Fibroblast of lung (primary cell): Measurements from ENCODE around the gene REXO2. TPM values are rescaled to one million over a fixed set of nuclear protein-coding genes. Genes with fewer than 3 reads are reported as not detected.

Experiments used
- DNase-seq, 2 donors: peaks; one replicate each; pipeline versions ENCODE4 v3.0.0 to v3.0.0-alpha.2; 2010; ENCODE audit warnings: low read depth in 2 of 2
- H2AFZ ChIP-seq: 2 replicates; pipeline ENCODE4 v1.5.1; 2012; ENCODE audit warnings: low read length, control low read depth, inconsistent platforms
- H3K27ac ChIP-seq: 2 replicates; pipeline ENCODE4 v1.5.1; 2011; ENCODE audit warnings: low read length, control low read depth; ENCODE audit not compliant: insufficient read depth
- H3K27me3 ChIP-seq: 2 replicates; pipeline ENCODE4 v1.5.1; 2011; ENCODE audit warnings: mild to moderate bottlenecking, low read length; ENCODE audit not compliant: control insufficient read depth, insufficient read depth
- H3K36me3 ChIP-seq: 2 replicates; pipeline ENCODE4 v1.5.1; 2011; ENCODE audit warnings: low read length; ENCODE audit not compliant: control insufficient read depth, insufficient read depth
- H3K4me1 ChIP-seq: 2 replicates; pipeline ENCODE4 v1.5.1; 2011; ENCODE audit warnings: low read length; ENCODE audit not compliant: control insufficient read depth, insufficient read depth; ENCODE audit errors: extremely low read depth
- H3K4me2 ChIP-seq: 2 replicates; pipeline ENCODE4 v1.5.1; 2011; ENCODE audit warnings: low read length, control low read depth; ENCODE audit not compliant: insufficient read depth; ENCODE audit errors: extremely low read depth
- H3K4me3 ChIP-seq, 4 experiments: fragments of 200-600 bp in 1 of 4; sonication (generic) in 1 of 4; replicated peaks in 1 of 4; 2 replicates each; pipeline ENCODE4 v1.5.1; 2011 to 2016; ENCODE audit warnings: low read length in 4 of 4, low read depth in 3 of 4, mild to moderate bottlenecking in 3 of 4, control low read depth in 2 of 4, inconsistent platforms in 1 of 4, mixed read lengths in 1 of 4; ENCODE audit not compliant: insufficient read depth in 1 of 4; ENCODE audit errors: control extremely low read depth in 1 of 4
- H3K79me2 ChIP-seq: 2 replicates; pipeline ENCODE4 v1.5.1; 2012; ENCODE audit warnings: mild to moderate bottlenecking, low read length, inconsistent platforms; ENCODE audit not compliant: control insufficient read depth, insufficient read depth
- H3K9ac ChIP-seq: 2 replicates; pipeline ENCODE4 v1.5.1; 2011; ENCODE audit warnings: mild to moderate bottlenecking, low read length, control low read depth; ENCODE audit not compliant: insufficient read depth
- H3K9me3 ChIP-seq: 2 replicates; pipeline ENCODE4 v1.5.1; 2012; ENCODE audit warnings: low read depth, low read length; ENCODE audit not compliant: control insufficient read depth, insufficient read depth
- H4K20me1 ChIP-seq: 2 replicates; pipeline ENCODE4 v1.5.1; 2011; ENCODE audit warnings: low read length; ENCODE audit not compliant: control insufficient read depth, insufficient read depth; ENCODE audit errors: extremely low read depth
- EZH2 ChIP-seq: IDR thresholded peaks from 2 replicates; pipeline ENCODE4 v1.5.1; 2012; ENCODE audit warnings: low read length, control low read depth, mild to moderate bottlenecking; ENCODE audit errors: missing control alignments
- polyA plus RNA-seq, 2 donors: library from polyadenylated mRNA; depleted of rRNA in 1 of 2; stranded (reverse) in 1 of 2; unstranded in 1 of 2; fragments of >200 nt; gene quantifications; 2 replicates each; pipeline ENCODE4 v1.2.1, GENCODE V29; 2011 to 2012; ENCODE audit warnings: missing spikeins in 1 of 2
- total RNA-seq: library from RNA; depleted of rRNA; stranded (reverse); fragments of >200 nt; gene quantifications from 2 replicates; pipeline ENCODE4 v1.2.1, GENCODE V29; 2014
- TF ChIP-seq, protein P1 (sequence below), 2 donors: IDR thresholded peaks in 1 of 2; conservative IDR thresholded peaks in 1 of 2; 1 replicate in 1 of 2; 2 replicates in 1 of 2; pipeline ENCODE4 v1.5.1; 2011 to 2012; ENCODE audit warnings: low read length in 2 of 2, control low read depth in 1 of 2, inconsistent platforms in 1 of 2, low read depth in 1 of 2, mild to moderate bottlenecking in 1 of 2

REXO2 gene
- total and polyA plus RNA-seq, 2 donors (not counting 1 experiment from before 2014, with no cell fraction given) = 234 to 372 TPM

DNA sequence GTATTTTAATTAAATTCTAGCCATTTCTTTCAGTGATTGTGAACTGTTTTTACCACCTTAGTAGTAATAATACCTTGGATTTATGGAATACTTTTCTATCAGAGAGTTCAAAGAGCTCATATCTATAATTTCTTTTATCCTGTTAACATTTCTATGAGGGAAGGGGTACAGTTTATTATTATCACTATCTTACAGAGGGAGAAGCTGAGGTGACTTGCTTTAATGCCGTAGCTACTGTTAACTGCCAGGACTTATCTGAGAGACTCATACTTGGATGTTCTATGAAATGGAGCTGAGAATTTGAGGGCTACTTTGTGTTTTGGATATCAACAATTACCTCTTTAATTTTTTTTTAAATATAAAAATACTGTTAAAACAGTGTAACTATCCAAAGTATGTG is 3.3 kb downstream of the REXO2 start:
- Histone ChIP-seq H4K20me1 (no peaks in the 10 kb centered on the region), H3K79me2 (peaks cover 68% of the 10 kb centered on the region), H3K4me2 (no peak overlapping the region), H3K4me1 (peaks cover 3% of the 10 kb centered on the region), H3K36me3 (peaks cover 5% of the 10 kb centered on the region), H3K9ac (no peak overlapping the region), H3K27me3 (no peaks in the 10 kb centered on the region), H2AFZ (no peak overlapping the region), H3K4me3 (no peak overlapping the region), H3K27ac (no peak overlapping the region), H3K9me3 (no peaks in the 10 kb centered on the region)
- TF ChIP-seq EZH2 = no peak
- TF ChIP-seq, protein P1, sequence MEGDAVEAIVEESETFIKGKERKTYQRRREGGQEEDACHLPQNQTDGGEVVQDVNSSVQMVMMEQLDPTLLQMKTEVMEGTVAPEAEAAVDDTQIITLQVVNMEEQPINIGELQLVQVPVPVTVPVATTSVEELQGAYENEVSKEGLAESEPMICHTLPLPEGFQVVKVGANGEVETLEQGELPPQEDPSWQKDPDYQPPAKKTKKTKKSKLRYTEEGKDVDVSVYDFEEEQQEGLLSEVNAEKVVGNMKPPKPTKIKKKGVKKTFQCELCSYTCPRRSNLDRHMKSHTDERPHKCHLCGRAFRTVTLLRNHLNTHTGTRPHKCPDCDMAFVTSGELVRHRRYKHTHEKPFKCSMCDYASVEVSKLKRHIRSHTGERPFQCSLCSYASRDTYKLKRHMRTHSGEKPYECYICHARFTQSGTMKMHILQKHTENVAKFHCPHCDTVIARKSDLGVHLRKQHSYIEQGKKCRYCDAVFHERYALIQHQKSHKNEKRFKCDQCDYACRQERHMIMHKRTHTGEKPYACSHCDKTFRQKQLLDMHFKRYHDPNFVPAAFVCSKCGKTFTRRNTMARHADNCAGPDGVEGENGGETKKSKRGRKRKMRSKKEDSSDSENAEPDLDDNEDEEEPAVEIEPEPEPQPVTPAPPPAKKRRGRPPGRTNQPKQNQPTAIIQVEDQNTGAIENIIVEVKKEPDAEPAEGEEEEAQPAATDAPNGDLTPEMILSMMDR (conservative IDR thresholded peaks at IDR 0.05 in 1 of 2, IDR thresholded peaks at IDR 0.05 in 1 of 2; ENCODE audit: low read depth in 1 of 2, low read length in 2 of 2) = no peak
- DNase-seq = no peak

DNA sequence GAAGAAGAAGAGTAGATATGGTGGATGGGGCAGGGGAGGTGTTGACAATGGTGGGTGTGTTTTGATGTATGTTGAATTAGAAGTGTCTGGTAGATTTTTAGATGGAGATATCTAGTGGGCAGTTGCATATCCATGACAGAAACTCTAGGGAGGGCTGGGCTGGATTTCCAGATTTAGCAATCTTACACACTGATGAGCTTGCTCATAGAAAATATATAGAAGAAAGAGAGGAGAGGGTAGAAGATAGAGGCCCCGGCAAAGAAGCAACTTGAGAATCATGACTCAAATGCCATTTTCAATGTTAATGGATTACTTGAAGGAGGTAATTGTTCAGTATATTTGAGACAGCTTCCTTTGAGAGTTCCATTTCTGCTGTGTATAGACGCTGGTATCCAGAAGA is 8.2 kb downstream of the REXO2 start:
- Histone ChIP-seq H3K9me3 (no peaks in the 10 kb centered on the region), H3K79me2 (peaks cover 40% of the 10 kb centered on the region), H3K9ac (no peak overlapping the region), H3K36me3 (peaks cover 9% of the 10 kb centered on the region), H3K4me2 (no peak overlapping the region), H3K27ac (peak overlapping the region; percentile 23), H4K20me1 (peaks cover 1% of the 10 kb centered on the region), H3K4me1 (peaks cover 11% of the 10 kb centered on the region), H3K4me3 (no peak overlapping the region), H3K27me3 (no peaks in the 10 kb centered on the region), H2AFZ (no peak overlapping the region)
- no peak for DNase-seq
- TF ChIP-seq, protein P1 (conservative IDR thresholded peaks at IDR 0.05 in 1 of 2, IDR thresholded peaks at IDR 0.05 in 1 of 2; ENCODE audit: low read depth in 1 of 2, low read length in 2 of 2) = no peak
- no peak for TF ChIP-seq EZH2

GRCh38 chr11:114447892-114448291 is 8.6 kb downstream of the REXO2 start:
- H4K20me1 ChIP-seq = peaks cover 1% of the 10 kb centered on the region
- H3K9me3 ChIP-seq = no peaks in the 10 kb centered on the region
- H3K36me3 ChIP-seq = peaks cover 9% of the 10 kb centered on the region
- DNase-seq = peak; percentile 65 to 89
- H3K4me1 ChIP-seq = peaks cover 11% of the 10 kb centered on the region
- TF ChIP-seq, protein P1 (conservative IDR thresholded peaks at IDR 0.05 in 1 of 2, IDR thresholded peaks at IDR 0.05 in 1 of 2; ENCODE audit: low read depth in 1 of 2, low read length in 2 of 2) = no peak
- no peak for TF ChIP-seq EZH2
- H3K27ac ChIP-seq = peak overlapping the region; percentile 23
- no peak overlapping the region for H3K4me3 ChIP-seq
- no peaks in the 10 kb centered on the region for H3K27me3 ChIP-seq
- peaks cover 36% of the 10 kb centered on the region for H3K79me2 ChIP-seq
- H3K4me2 ChIP-seq = no peak overlapping the region
- no peak overlapping the region for H3K9ac ChIP-seq
- H2AFZ ChIP-seq = no peak overlapping the region
